Type B pancreatic cell (in vitro differentiated cells): ENCODE measurements around the gene APMAP. TPM values are rescaled to one million over a fixed set of nuclear protein-coding genes. Genes with fewer than 3 reads are reported as not detected.

Experiments
- DNase-seq: peaks from one replicate; pipeline ENCODE4 v3.0.0; 2021; ENCODE audit warnings: mixed read lengths; ENCODE audit not compliant: unreplicated experiment; ENCODE audit errors: extremely low spot score
- H3K27ac Mint-ChIP-seq: 2 replicates; pipeline ENCODE4 v1.8.0; 2021; ENCODE audit warnings: mild to moderate bottlenecking, mixed read lengths
- H3K27me3 Mint-ChIP-seq: 2 replicates; pipeline ENCODE4 v1.8.0; 2021; ENCODE audit warnings: mixed read lengths
- H3K36me3 Mint-ChIP-seq: 2 replicates; pipeline ENCODE4 v1.8.0; 2021; ENCODE audit warnings: mixed read lengths
- H3K4me1 Mint-ChIP-seq: one replicate; pipeline ENCODE4 v1.8.0; 2021; ENCODE audit warnings: mixed read lengths; ENCODE audit not compliant: unreplicated experiment
- H3K4me3 Mint-ChIP-seq: 2 replicates; pipeline ENCODE4 v1.8.0; 2021; ENCODE audit warnings: mild to moderate bottlenecking, mixed read lengths
- H3K9me3 Mint-ChIP-seq: 2 replicates; pipeline ENCODE4 v1.8.0; 2021; ENCODE audit warnings: mixed read lengths
- total RNA-seq: library from RNA; stranded (reverse); gene quantifications from 2 replicates; pipeline ENCODE4 v1.2.1, GENCODE V29; 2021; ENCODE audit warnings: low replicate concordance
- TF ChIP-seq, protein P1 (sequence below): fragments of 200-600 bp; sonication (generic); conservative IDR thresholded peaks from 2 replicates; pipeline ENCODE4 v1.5.0; 2021; ENCODE audit warnings: antibody characterized with exemption, mild to moderate bottlenecking

The APMAP gene
- total RNA-seq, 1 donor from 2014 or later: 71.6 TPM

- Mint-ChIP-seq H3K4me3 (no peak overlapping the region), H3K36me3 (no peaks in the 10 kb centered on the region), H3K27ac (no peak overlapping the region), H3K27me3 (no peaks in the 10 kb centered on the region), H3K9me3 (no peaks in the 10 kb centered on the region), H3K4me1 (no peaks in the 10 kb centered on the region)
- TF ChIP-seq, protein P1, sequence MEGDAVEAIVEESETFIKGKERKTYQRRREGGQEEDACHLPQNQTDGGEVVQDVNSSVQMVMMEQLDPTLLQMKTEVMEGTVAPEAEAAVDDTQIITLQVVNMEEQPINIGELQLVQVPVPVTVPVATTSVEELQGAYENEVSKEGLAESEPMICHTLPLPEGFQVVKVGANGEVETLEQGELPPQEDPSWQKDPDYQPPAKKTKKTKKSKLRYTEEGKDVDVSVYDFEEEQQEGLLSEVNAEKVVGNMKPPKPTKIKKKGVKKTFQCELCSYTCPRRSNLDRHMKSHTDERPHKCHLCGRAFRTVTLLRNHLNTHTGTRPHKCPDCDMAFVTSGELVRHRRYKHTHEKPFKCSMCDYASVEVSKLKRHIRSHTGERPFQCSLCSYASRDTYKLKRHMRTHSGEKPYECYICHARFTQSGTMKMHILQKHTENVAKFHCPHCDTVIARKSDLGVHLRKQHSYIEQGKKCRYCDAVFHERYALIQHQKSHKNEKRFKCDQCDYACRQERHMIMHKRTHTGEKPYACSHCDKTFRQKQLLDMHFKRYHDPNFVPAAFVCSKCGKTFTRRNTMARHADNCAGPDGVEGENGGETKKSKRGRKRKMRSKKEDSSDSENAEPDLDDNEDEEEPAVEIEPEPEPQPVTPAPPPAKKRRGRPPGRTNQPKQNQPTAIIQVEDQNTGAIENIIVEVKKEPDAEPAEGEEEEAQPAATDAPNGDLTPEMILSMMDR: no peak
- DNase-seq: no peak
Observed at GRCh38 chr20:24955045-24955444, 37.5 kb downstream of the APMAP start.

- DNase-seq: no peak
- Mint-ChIP-seq H3K9me3 (no peaks in the 10 kb centered on the region), H3K27ac (no peak overlapping the region), H3K4me3 (no peak overlapping the region), H3K36me3 (no peaks in the 10 kb centered on the region), H3K27me3 (no peaks in the 10 kb centered on the region), H3K4me1 (no peaks in the 10 kb centered on the region)
- TF ChIP-seq, protein P1: no peak
Observed at GRCh38 chr20:24954566-24954965, 38.0 kb downstream of the APMAP start.

DNA sequence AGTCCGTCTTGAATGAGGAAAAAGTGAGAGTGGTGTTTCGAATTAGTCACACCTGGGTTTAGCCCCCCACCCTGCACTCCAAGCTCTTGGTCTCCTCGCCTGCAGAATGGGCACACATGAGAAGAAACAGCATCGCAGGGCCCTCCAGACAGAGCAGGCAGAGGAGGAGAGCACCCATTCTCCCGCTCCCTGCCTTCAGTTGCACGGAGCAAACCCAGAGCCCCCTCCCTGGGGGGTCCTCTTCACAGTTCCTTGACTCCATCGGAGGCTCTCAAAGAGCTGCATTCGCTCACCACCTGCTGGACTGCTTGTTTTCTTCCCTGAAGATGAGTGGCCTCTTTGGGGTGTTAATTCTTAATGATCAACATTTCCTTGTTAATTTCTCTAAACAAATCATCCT lies 38.4 kb downstream of the APMAP start:
- H3K4me3 Mint-ChIP-seq: no peak overlapping the region
- H3K9me3 Mint-ChIP-seq: no peaks in the 10 kb centered on the region
- H3K36me3 Mint-ChIP-seq: no peaks in the 10 kb centered on the region
- TF ChIP-seq, protein P1: no peak
- H3K27me3 Mint-ChIP-seq: no peaks in the 10 kb centered on the region
- H3K4me1 Mint-ChIP-seq: no peaks in the 10 kb centered on the region
- DNase-seq: no peak
- no peak overlapping the region for H3K27ac Mint-ChIP-seq

- Mint-ChIP-seq H3K27me3 (no peaks in the 10 kb centered on the region), H3K36me3 (no peaks in the 10 kb centered on the region), H3K4me1 (no peaks in the 10 kb centered on the region), H3K9me3 (no peaks in the 10 kb centered on the region), H3K27ac (no peak overlapping the region), H3K4me3 (no peak overlapping the region)
- TF ChIP-seq, protein P1: no peak
- peak; percentile 57 for DNase-seq
Observed at GRCh38 chr20:24953621-24954133, 38.9 kb downstream of the APMAP start.

GRCh38 chr20:24953209-24953575 lies 39.4 kb downstream of the APMAP start:
- H3K4me3 Mint-ChIP-seq: no peak overlapping the region
- no peaks in the 10 kb centered on the region for H3K36me3 Mint-ChIP-seq
- no peak for DNase-seq
- TF ChIP-seq, protein P1: no peak
- H3K27ac Mint-ChIP-seq: no peak overlapping the region
- no peaks in the 10 kb centered on the region for H3K9me3 Mint-ChIP-seq
- H3K4me1 Mint-ChIP-seq: no peaks in the 10 kb centered on the region
- no peaks in the 10 kb centered on the region for H3K27me3 Mint-ChIP-seq
